Endothelial cell of umbilical vein (primary cell): ENCODE results near the gene CENPP. TPM values are rescaled to one million over a fixed set of nuclear protein-coding genes. Genes with fewer than 3 reads are reported as not detected.

ENCODE experiments used
- BruUV-seq: library from RNA; stranded (reverse); fragments of 400-500 nt; replicated peaks from 2 replicates; lab custom pipeline; 2021; lab: Mats Ljungman, UMichigan
- CTCF ChIA-PET: fragments of 300-600, 350-600 bp; sonication (Branson Sonifier 250); formaldehyde crosslinking; loops from one replicate; lab custom pipeline; 2021; ENCODE audit warnings: antibody characterized with exemption, inconsistent platforms; lab: Charles Lee
- POLR2A ChIA-PET: fragments of 300-600, 350-600 bp; sonication (Branson Sonifier 250); formaldehyde crosslinking; loops from one replicate; lab custom pipeline; 2021; ENCODE audit warnings: antibody characterized with exemption, inconsistent platforms; lab: Charles Lee
- DNase-seq: peaks from one replicate; pipeline ENCODE4 v3.0.0-alpha.2; 2011; ENCODE audit warnings: low read depth, low spot score
- FAIRE-seq: peaks from 2 replicates; lab custom pipeline; 2011; peaks lifted over from hg19 to GRCh38; lab: Jason Lieb, UNC
- H2AFZ ChIP-seq: 2 replicates; pipeline ENCODE4 v1.6.0; 2012; ENCODE audit warnings: low read depth, low read length, control low read depth, inconsistent platforms
- H3K27ac ChIP-seq: 2 replicates; pipeline ENCODE4 v1.5.1; 2011; ENCODE audit warnings: low read depth, mild to moderate bottlenecking, control low read depth, low read length, moderate library complexity; ENCODE audit not compliant: insufficient read depth
- H3K27me3 ChIP-seq, 2 experiments: 2 replicates each; pipeline versions ENCODE4 v1.6.0 to v1.6.1; 2011; ENCODE audit warnings: low read length in 2 of 2, mixed read lengths in 1 of 2; ENCODE audit not compliant: control insufficient read depth in 2 of 2, insufficient read depth in 2 of 2
- H3K36me3 ChIP-seq, 2 experiments: 2 replicates in 1 of 2; 3 replicates in 1 of 2; pipeline ENCODE4 v1.5.1; 2011; ENCODE audit warnings: low read length in 2 of 2, mild to moderate bottlenecking in 1 of 2, moderate library complexity in 1 of 2; ENCODE audit not compliant: control insufficient read depth in 2 of 2, insufficient read depth in 2 of 2; ENCODE audit errors: extremely low read depth in 1 of 2
- H3K4me1 ChIP-seq: 3 replicates; pipeline ENCODE4 v1.5.1; 2011; ENCODE audit warnings: mild to moderate bottlenecking, low read length; ENCODE audit not compliant: control insufficient read depth, insufficient read depth; ENCODE audit errors: extremely low read depth
- H3K4me2 ChIP-seq: 2 replicates; pipeline ENCODE4 v1.6.1; 2011; ENCODE audit warnings: low read length, control low read depth, mixed read lengths; ENCODE audit not compliant: insufficient read depth
- H3K4me3 ChIP-seq, 3 experiments: fragments of 200-600 bp in 1 of 3; sonication (generic), shearing (Covaris generic) in 1 of 3; replicated peaks in 1 of 3; 2 replicates each; pipeline ENCODE4 v1.5.1; 2011 to 2016; ENCODE audit warnings: control low read depth in 3 of 3, low read length in 3 of 3, mild to moderate bottlenecking in 2 of 3, inconsistent platforms in 1 of 3, low read depth in 1 of 3, moderate library complexity in 1 of 3; ENCODE audit not compliant: insufficient read depth in 1 of 3
- H3K79me2 ChIP-seq: 2 replicates; pipeline ENCODE4 v1.6.0; 2012; ENCODE audit warnings: low read length, inconsistent platforms; ENCODE audit not compliant: control insufficient read depth, insufficient read depth
- H3K9ac ChIP-seq: replicated peaks from 2 replicates; pipeline ENCODE3; 2011; ENCODE audit warnings: low read length, control low read depth; ENCODE audit not compliant: insufficient read depth; ENCODE audit errors: extremely low read depth
- H3K9me1 ChIP-seq: replicated peaks from 3 replicates; pipeline ENCODE4 v1.6.0; 2011; ENCODE audit warnings: mild to moderate bottlenecking, low read length; ENCODE audit not compliant: control insufficient read depth, insufficient read depth; ENCODE audit errors: extremely low read depth
- H3K9me3 ChIP-seq: replicated peaks from 2 replicates; pipeline ENCODE4 v1.5.1; 2012; ENCODE audit warnings: low read length, inconsistent platforms; ENCODE audit not compliant: control insufficient read depth, insufficient read depth
- H4K20me1 ChIP-seq: replicated peaks from 2 replicates; pipeline ENCODE3; 2011; ENCODE audit warnings: mild to moderate bottlenecking, low read length; ENCODE audit not compliant: control insufficient read depth, insufficient read depth; ENCODE audit errors: extremely low read depth
- CTCF ChIP-seq, 2 donors: IDR thresholded peaks; 1 replicate in 1 of 2; 2 replicates in 1 of 2; pipeline ENCODE4 v1.5.1; 2011; ENCODE audit warnings: low read length in 2 of 2, mild to moderate bottlenecking in 2 of 2, moderate library complexity in 2 of 2, control low read depth in 1 of 2, inconsistent platforms in 1 of 2, low read depth in 1 of 2; ENCODE audit not compliant: insufficient read depth in 1 of 2; ENCODE audit errors: extremely low read depth in 1 of 2
- EZH2 ChIP-seq: IDR thresholded peaks from 2 replicates; pipeline ENCODE4 v1.6.1; 2012; ENCODE audit warnings: borderline replicate concordance, low read depth, mild to moderate bottlenecking, moderate library complexity, low read length, inconsistent platforms; ENCODE audit not compliant: severe bottlenecking
- FOS ChIP-seq: IDR thresholded peaks from 2 replicates; pipeline ENCODE4 v1.6.1; 2011; ENCODE audit warnings: mild to moderate bottlenecking, low read length, moderate library complexity, borderline replicate concordance; ENCODE audit not compliant: insufficient read depth
- GATA2 ChIP-seq: IDR thresholded peaks from 2 replicates; pipeline ENCODE4 v1.7.0; 2011; ENCODE audit warnings: low read depth, mild to moderate bottlenecking, moderate library complexity, mixed read lengths, low read length; ENCODE audit not compliant: insufficient read length, insufficient read depth
- JUN ChIP-seq: IDR thresholded peaks from 2 replicates; pipeline ENCODE4 v1.6.1; 2011; ENCODE audit warnings: borderline replicate concordance, low read depth; ENCODE audit not compliant: insufficient read length, insufficient read depth
- MAX ChIP-seq: IDR thresholded peaks from 2 replicates; pipeline ENCODE4 v1.6.1; 2011; ENCODE audit not compliant: insufficient read depth, insufficient read length
- MYC ChIP-seq: IDR thresholded peaks from one replicate; pipeline ENCODE4 v1.6.1; 2011; ENCODE audit warnings: mild to moderate bottlenecking, low read depth, low read length
- POLR2A ChIP-seq: IDR thresholded peaks from 2 replicates; pipeline ENCODE4 v1.6.1; 2012; ENCODE audit warnings: low read depth, mild to moderate bottlenecking, control low read depth, low read length
- POLR2AphosphoS5 ChIP-seq: IDR thresholded peaks from 2 replicates; pipeline ENCODE4 v1.6.1; 2012; ENCODE audit warnings: low read depth, mild to moderate bottlenecking, control low read depth, low read length, moderate library complexity; ENCODE audit not compliant: insufficient read depth
- dilution Hi-C: fragments of 300-500 bp; cut with MboI; formaldehyde crosslinking; loops from one replicate; pipeline ENCODE4 v1.15.0; 2019; ENCODE audit warnings: low sequenced_read_pairs; ENCODE audit not compliant: extremely low pct_ligation_motif_present
- intact Hi-C: fragments of 100-400 bp; cut with micrococcal nuclease; formaldehyde crosslinking; loops from one replicate; pipeline ENCODE4 v1.10.0; 2022
- polyA plus RNA-seq, 4 experiments: library from polyadenylated mRNA; depleted of rRNA in 3 of 4; stranded (reverse) in 3 of 4; unstranded in 1 of 4; fragments of >200 nt; gene quantifications; 2 replicates each; pipeline versions ENCODE4 v1.2.1 to v1.2.3, GENCODE V29; 2011 to 2012; ENCODE audit warnings: missing spikeins in 1 of 4
- total RNA-seq: library from RNA; stranded (reverse); gene quantifications from 2 replicates; pipeline ENCODE4 v1.2.3, GENCODE V29; 2021

Gene CENPP
- total and polyA plus RNA-seq, 2 donors (not counting 3 experiments of a cell fraction or from before 2014, with no cell fraction given): 1.2 to 12.0 TPM

- Histone ChIP-seq H3K9me1 (no peaks in the 10 kb centered on the region), H2AFZ (no peak overlapping the region), H3K79me2 (peaks cover 1% of the 10 kb centered on the region), H3K27me3 (no peaks in the 10 kb centered on the region), H3K9ac (no peak overlapping the region), H3K4me3 (no peak overlapping the region), H4K20me1 (no peaks in the 10 kb centered on the region), H3K4me1 (no peaks in the 10 kb centered on the region), H3K9me3 (no peaks in the 10 kb centered on the region), H3K4me2 (no peak overlapping the region), H3K36me3 (peaks cover 30 to 50% of the 10 kb centered on the region in 2 experiments), H3K27ac (no peak overlapping the region)
- no peak for TF ChIP-seq FOS
- no peak for TF ChIP-seq POLR2A
- no peak for TF ChIP-seq GATA2
- TF ChIP-seq POLR2AphosphoS5: no peak
- TF ChIP-seq MYC: no peak
- no peak for TF ChIP-seq MAX
- no peak for TF ChIP-seq JUN
- no peak for TF ChIP-seq EZH2
- no peak for TF ChIP-seq CTCF (IDR thresholded peaks at IDR 0.05; ENCODE audit: extremely low read depth in 1 of 2, insufficient read depth in 1 of 2, low read depth in 1 of 2, low read length in 2 of 2)
- FAIRE-seq: no peak
- POLR2A ChIA-PET: no interaction called here
- DNase-seq: no peak
- BruUV-seq: no TSS peak
- CTCF ChIA-PET: interaction anchor here (1.1 to 1.4 kb wide), 2 partner anchors 9 to 138 kb away, joined by 3 read pairs; no protein-coding TSS in a partner anchor
- dilution Hi-C loops (no loop called here), intact Hi-C loops (no loop called here)
Observed at GRCh38 chr9:92278110-92278509, 47.6 kb upstream of the CENPP start.
